ENCODE data around the gene MSRB3.
"Not testable (repeated sequence)": the region's sequence is repeated elsewhere in the genome, so short reads cannot be mapped to it uniquely, and the experiment has no call there.

Gene MSRB3

GRCh38 chr12:65457341-65457740 is 178.9 kb downstream of the MSRB3 start:
- not testable (repeated sequence) for H3K27ac ChIP-seq (ENCODE audit: low read depth, low read length); H3K27me3 ChIP-seq (ENCODE audit: control insufficient read depth, insufficient read depth, low read length); H3K9me3 ChIP-seq (ENCODE audit: control insufficient read depth, insufficient read depth, low read length); H3K9ac ChIP-seq (ENCODE audit: low read depth, low read length); H3K36me3 ChIP-seq (ENCODE audit: control insufficient read depth, insufficient read depth, low read length); H3K4me3 ChIP-seq (ENCODE audit: low read depth, low read length); H3K4me1 ChIP-seq (ENCODE audit: control insufficient read depth, insufficient read depth, low read length)

GRCh38 chr12:65458718-65459117 is 180.2 kb downstream of the MSRB3 start:
- Histone ChIP-seq H3K27me3 (ENCODE audit: control insufficient read depth, insufficient read depth, low read length) (no peaks in the 10 kb centered on the region), H3K9me3 (ENCODE audit: control insufficient read depth, insufficient read depth, low read length) (no peaks in the 10 kb centered on the region), H3K27ac (ENCODE audit: low read depth, low read length) (no peak overlapping the region), H3K4me3 (ENCODE audit: low read depth, low read length) (no peak overlapping the region), H3K4me1 (ENCODE audit: control insufficient read depth, insufficient read depth, low read length) (no peaks in the 10 kb centered on the region), H3K36me3 (ENCODE audit: control insufficient read depth, insufficient read depth, low read length) (no peaks in the 10 kb centered on the region), H3K9ac (ENCODE audit: low read depth, low read length) (no peak overlapping the region)

- Histone ChIP-seq H3K27ac (ENCODE audit: low read depth, low read length) (no peak overlapping the region), H3K9me3 (ENCODE audit: control insufficient read depth, insufficient read depth, low read length) (no peaks in the 10 kb centered on the region), H3K4me1 (ENCODE audit: control insufficient read depth, insufficient read depth, low read length) (no peaks in the 10 kb centered on the region), H3K27me3 (ENCODE audit: control insufficient read depth, insufficient read depth, low read length) (no peaks in the 10 kb centered on the region), H3K4me3 (ENCODE audit: low read depth, low read length) (no peak overlapping the region), H3K9ac (ENCODE audit: low read depth, low read length) (no peak overlapping the region), H3K36me3 (ENCODE audit: control insufficient read depth, insufficient read depth, low read length) (no peaks in the 10 kb centered on the region)
Measured at GRCh38 chr12:65459545-65459944, 181.1 kb downstream of the MSRB3 start.

DNA sequence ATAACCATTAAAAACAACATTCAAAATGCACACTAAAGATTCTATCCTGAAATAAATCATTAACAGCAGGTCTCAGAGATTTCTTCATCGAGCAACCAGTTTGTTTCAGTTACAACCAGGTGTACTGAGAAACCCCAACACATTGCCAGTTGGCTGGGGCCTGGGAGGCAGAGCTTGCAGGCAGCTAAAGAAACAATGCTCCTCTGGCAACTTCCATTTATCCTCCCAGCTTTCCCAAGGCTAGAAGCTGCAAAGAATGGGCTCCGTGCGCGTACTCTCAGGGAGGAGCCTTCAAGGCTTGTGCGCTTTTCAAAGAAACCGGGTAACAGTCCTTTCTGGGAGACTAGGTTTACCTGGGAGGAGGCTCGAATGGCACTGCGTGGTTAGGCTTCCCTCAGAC is 181.6 kb downstream of the MSRB3 start:
- Histone ChIP-seq H3K4me1 (ENCODE audit: control insufficient read depth, insufficient read depth, low read length) (no peaks in the 10 kb centered on the region), H3K36me3 (ENCODE audit: control insufficient read depth, insufficient read depth, low read length) (no peaks in the 10 kb centered on the region), H3K27ac (ENCODE audit: low read depth, low read length) (no peak overlapping the region), H3K9me3 (ENCODE audit: control insufficient read depth, insufficient read depth, low read length) (no peaks in the 10 kb centered on the region), H3K9ac (ENCODE audit: low read depth, low read length) (no peak overlapping the region), H3K4me3 (ENCODE audit: low read depth, low read length) (no peak overlapping the region), H3K27me3 (ENCODE audit: control insufficient read depth, insufficient read depth, low read length) (no peaks in the 10 kb centered on the region)

GRCh38 chr12:65461017-65461416 is 182.5 kb downstream of the MSRB3 start:
- no peak overlapping the region for H3K4me3 ChIP-seq (ENCODE audit: low read depth, low read length)
- H3K9ac ChIP-seq (ENCODE audit: low read depth, low read length), result no peak overlapping the region
- H3K9me3 ChIP-seq (ENCODE audit: control insufficient read depth, insufficient read depth, low read length), result no peaks in the 10 kb centered on the region
- no peak overlapping the region for H3K27ac ChIP-seq (ENCODE audit: low read depth, low read length)
- H3K27me3 ChIP-seq (ENCODE audit: control insufficient read depth, insufficient read depth, low read length), result no peaks in the 10 kb centered on the region
- H3K36me3 ChIP-seq (ENCODE audit: control insufficient read depth, insufficient read depth, low read length), result no peaks in the 10 kb centered on the region
- no peaks in the 10 kb centered on the region for H3K4me1 ChIP-seq (ENCODE audit: control insufficient read depth, insufficient read depth, low read length)

- Histone ChIP-seq H3K9ac (ENCODE audit: low read depth, low read length) (no peak overlapping the region), H3K36me3 (ENCODE audit: control insufficient read depth, insufficient read depth, low read length) (no peaks in the 10 kb centered on the region), H3K27ac (ENCODE audit: low read depth, low read length) (no peak overlapping the region), H3K4me3 (ENCODE audit: low read depth, low read length) (no peak overlapping the region), H3K9me3 (ENCODE audit: control insufficient read depth, insufficient read depth, low read length) (no peaks in the 10 kb centered on the region), H3K4me1 (ENCODE audit: control insufficient read depth, insufficient read depth, low read length) (peaks cover 3% of the 10 kb centered on the region; the same call in 1 of the 2 replicates), H3K27me3 (ENCODE audit: control insufficient read depth, insufficient read depth, low read length) (no peaks in the 10 kb centered on the region)
Measured at GRCh38 chr12:65462484-65462883, 184.0 kb downstream of the MSRB3 start.

DNA sequence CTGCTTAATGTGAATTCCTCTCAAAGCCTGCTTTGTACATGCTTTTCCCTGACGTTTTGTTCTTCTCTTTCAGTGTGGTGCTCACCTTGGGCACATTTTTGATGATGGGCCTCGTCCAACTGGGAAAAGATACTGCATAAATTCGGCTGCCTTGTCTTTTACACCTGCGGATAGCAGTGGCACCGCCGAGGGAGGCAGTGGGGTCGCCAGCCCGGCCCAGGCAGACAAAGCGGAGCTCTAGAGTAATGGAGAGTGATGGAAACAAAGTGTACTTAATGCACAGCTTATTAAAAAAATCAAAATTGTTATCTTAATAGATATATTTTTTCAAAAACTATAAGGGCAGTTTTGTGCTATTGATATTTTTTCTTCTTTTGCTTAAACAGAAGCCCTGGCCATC is 184.6 kb downstream of the MSRB3 start:
- Histone ChIP-seq H3K9ac (ENCODE audit: low read depth, low read length) (no peak overlapping the region), H3K36me3 (ENCODE audit: control insufficient read depth, insufficient read depth, low read length) (no peaks in the 10 kb centered on the region), H3K4me3 (ENCODE audit: low read depth, low read length) (no peak overlapping the region), H3K27me3 (ENCODE audit: control insufficient read depth, insufficient read depth, low read length) (no peaks in the 10 kb centered on the region), H3K27ac (ENCODE audit: low read depth, low read length) (no peak overlapping the region), H3K4me1 (ENCODE audit: control insufficient read depth, insufficient read depth, low read length) (peaks cover 3% of the 10 kb centered on the region; the same call in 1 of the 2 replicates), H3K9me3 (ENCODE audit: control insufficient read depth, insufficient read depth, low read length) (no peaks in the 10 kb centered on the region)

- H3K4me1 ChIP-seq (ENCODE audit: control insufficient read depth, insufficient read depth, low read length), result peaks cover 3% of the 10 kb centered on the region; the same call in 1 of the 2 replicates
- no peaks in the 10 kb centered on the region for H3K36me3 ChIP-seq (ENCODE audit: control insufficient read depth, insufficient read depth, low read length)
- H3K27me3 ChIP-seq (ENCODE audit: control insufficient read depth, insufficient read depth, low read length), result no peaks in the 10 kb centered on the region
Measured at GRCh38 chr12:65463611-65464010, 185.1 kb downstream of the MSRB3 start.

DNA sequence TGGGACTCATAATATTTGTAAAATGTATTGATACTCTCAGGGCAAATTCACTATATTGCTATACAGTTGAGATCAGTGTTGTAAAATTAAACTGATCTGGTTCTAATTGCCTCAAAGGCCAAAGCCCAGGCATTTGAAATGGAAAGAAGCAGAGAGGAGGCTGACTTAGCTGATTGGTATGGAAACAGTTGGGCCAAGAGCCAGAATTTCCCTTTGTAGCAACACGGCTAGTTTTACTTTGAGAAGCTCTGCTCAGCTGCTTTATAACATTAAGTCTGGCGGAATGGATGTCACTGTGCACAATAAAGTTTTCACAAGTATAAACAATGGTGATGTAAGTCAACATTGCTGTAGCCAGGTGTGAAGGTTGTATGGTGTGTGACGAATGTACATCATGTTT is 186.4 kb downstream of the MSRB3 start:
- Histone ChIP-seq H3K9me3 (ENCODE audit: control insufficient read depth, insufficient read depth, low read length) (no peaks in the 10 kb centered on the region), H3K4me3 (ENCODE audit: low read depth, low read length) (no peak overlapping the region), H3K4me1 (ENCODE audit: control insufficient read depth, insufficient read depth, low read length) (peaks cover 3% of the 10 kb centered on the region; the same call in 1 of the 2 replicates), H3K9ac (ENCODE audit: low read depth, low read length) (no peak overlapping the region), H3K27ac (ENCODE audit: low read depth, low read length) (no peak overlapping the region), H3K27me3 (ENCODE audit: control insufficient read depth, insufficient read depth, low read length) (no peaks in the 10 kb centered on the region), H3K36me3 (ENCODE audit: control insufficient read depth, insufficient read depth, low read length) (no peaks in the 10 kb centered on the region)

More at GRCh38 chr12:65463611-65464010, 185.1 kb downstream of the MSRB3 start:
- Histone ChIP-seq H3K27ac (ENCODE audit: low read depth, low read length) (no peak overlapping the region), H3K4me3 (ENCODE audit: low read depth, low read length) (no peak overlapping the region), H3K9me3 (ENCODE audit: control insufficient read depth, insufficient read depth, low read length) (no peaks in the 10 kb centered on the region), H3K9ac (ENCODE audit: low read depth, low read length) (no peak overlapping the region)

DNA sequence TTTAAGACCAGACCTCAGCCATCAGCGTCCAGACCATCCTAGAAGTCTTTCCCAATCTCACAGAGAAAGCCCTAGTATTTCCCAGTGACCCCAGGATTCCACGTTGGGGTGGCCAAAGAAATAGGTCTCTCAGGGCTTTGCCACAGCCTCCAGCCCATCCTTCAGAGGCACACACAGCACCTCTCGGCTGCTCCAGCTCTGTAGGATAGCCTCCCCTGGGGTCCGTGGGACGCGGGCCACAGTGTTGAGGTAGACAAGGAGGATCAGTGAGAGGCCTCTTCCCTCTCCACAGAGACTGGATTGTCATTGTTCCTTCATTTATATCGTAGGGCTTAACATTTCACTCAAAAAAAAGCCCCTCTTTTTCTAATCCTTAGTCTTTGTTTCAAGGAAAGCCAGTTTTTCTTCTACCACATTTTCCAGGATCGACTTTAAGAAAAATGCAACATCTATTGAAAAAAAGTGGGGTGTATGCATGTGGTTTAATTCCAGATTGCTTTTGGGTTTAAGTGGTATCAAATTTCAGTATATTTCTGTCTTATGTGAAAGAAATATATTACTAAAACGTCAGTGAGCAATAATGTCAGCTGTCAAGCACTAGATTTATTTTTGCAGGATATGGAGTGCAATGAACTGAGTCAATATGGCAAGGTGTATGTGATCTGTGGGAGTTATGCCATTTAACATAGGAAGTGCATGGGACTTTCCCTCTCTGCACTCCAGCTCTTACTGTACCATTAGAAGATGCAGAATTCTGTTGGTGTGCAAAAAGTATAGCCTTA is 187.5 kb downstream of the MSRB3 start:
- peaks cover 3% of the 10 kb centered on the region; the same call in 1 of the 2 replicates for H3K4me1 ChIP-seq (ENCODE audit: control insufficient read depth, insufficient read depth, low read length)
- H3K9ac ChIP-seq (ENCODE audit: low read depth, low read length), result no peak overlapping the region
- no peaks in the 10 kb centered on the region for H3K36me3 ChIP-seq (ENCODE audit: control insufficient read depth, insufficient read depth, low read length)
- no peak overlapping the region for H3K27ac ChIP-seq (ENCODE audit: low read depth, low read length)
- no peak overlapping the region for H3K4me3 ChIP-seq (ENCODE audit: low read depth, low read length)
- no peaks in the 10 kb centered on the region for H3K27me3 ChIP-seq (ENCODE audit: control insufficient read depth, insufficient read depth, low read length)
- H3K9me3 ChIP-seq (ENCODE audit: control insufficient read depth, insufficient read depth, low read length), result no peaks in the 10 kb centered on the region

- Histone ChIP-seq H3K9ac (ENCODE audit: low read depth, low read length) (no peak overlapping the region), H3K4me1 (ENCODE audit: control insufficient read depth, insufficient read depth, low read length) (peaks cover 3% of the 10 kb centered on the region; the same call in 1 of the 2 replicates), H3K4me3 (ENCODE audit: low read depth, low read length) (no peak overlapping the region), H3K27me3 (ENCODE audit: control insufficient read depth, insufficient read depth, low read length) (no peaks in the 10 kb centered on the region), H3K36me3 (ENCODE audit: control insufficient read depth, insufficient read depth, low read length) (no peaks in the 10 kb centered on the region), H3K27ac (ENCODE audit: low read depth, low read length) (no peak overlapping the region), H3K9me3 (ENCODE audit: control insufficient read depth, insufficient read depth, low read length) (no peaks in the 10 kb centered on the region)
Measured at GRCh38 chr12:65466911-65467310, 188.4 kb downstream of the MSRB3 start.

Measured in HUES48 (cell line).